Measurements from ENCODE around the gene CEMP1.
A peak's percentile ranks its signal among the peaks of the same experiment; 100 is the strongest.

The CEMP1 gene

GRCh38 chr16:2511128-2511800 lies 19.9 kb downstream of the CEMP1 start:
- Histone ChIP-seq H3K9me3 (ENCODE audit: control insufficient read depth, low read length) (no peaks in the 10 kb centered on the region), H3K36me3 (ENCODE audit: control insufficient read depth, insufficient read depth, low read length) (peaks cover 3% of the 10 kb centered on the region), H3K27ac (ENCODE audit: low read depth, low read length, severe bottlenecking) (no peak overlapping the region), H3K4me3 (ENCODE audit: extremely low read depth, insufficient read depth, low read length, poor library complexity, severe bottlenecking) (no peak overlapping the region), H3K4me1 (ENCODE audit: control insufficient read depth, insufficient read depth, low read length, poor library complexity, severe bottlenecking) (peaks cover 18% of the 10 kb centered on the region)
- 58 to 72% methylated on average over 13 to 23 of the region's 24 CpGs for WGBS, 2 experiments (ENCODE audit: insufficient coverage in 2 of 2)

DNA sequence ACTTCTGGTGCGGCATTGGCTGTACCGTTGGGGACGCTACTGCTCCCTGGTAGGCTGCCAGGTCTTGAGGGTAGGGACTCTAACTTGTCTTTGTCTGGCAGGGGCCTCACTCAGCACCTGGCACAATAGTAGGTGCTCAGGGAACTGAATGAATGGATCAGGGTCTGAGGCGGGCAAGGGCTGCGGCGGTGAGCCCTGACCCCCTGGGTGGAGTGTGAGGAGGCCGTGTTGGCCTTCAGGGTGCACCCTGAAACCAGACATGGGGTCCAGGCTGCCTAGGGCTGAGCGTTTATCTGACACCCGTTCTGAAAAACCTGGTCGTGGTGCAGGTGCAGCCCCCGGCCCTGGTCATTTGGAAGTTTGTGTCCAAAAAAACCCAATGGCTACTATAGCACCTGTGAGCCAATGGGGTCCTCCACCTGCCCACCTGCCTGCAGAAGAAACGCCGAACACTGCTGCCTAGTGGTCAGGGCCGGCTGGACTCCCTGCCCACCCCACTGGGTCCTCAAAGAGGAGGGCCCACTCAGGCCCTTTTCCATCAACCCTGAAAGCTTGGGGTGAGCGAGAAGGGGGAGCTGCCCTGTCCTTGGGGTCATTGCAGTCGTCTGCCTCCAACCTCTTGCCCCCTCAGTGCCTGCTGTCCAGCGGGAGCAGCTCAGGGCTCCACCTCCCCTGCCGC lies 22.3 kb downstream of the CEMP1 start:
- Histone ChIP-seq H3K4me1 (ENCODE audit: control insufficient read depth, insufficient read depth, low read length, poor library complexity, severe bottlenecking) (peaks cover 7% of the 10 kb centered on the region), H3K4me3 (ENCODE audit: extremely low read depth, insufficient read depth, low read length, poor library complexity, severe bottlenecking) (no peak overlapping the region), H3K36me3 (ENCODE audit: control insufficient read depth, insufficient read depth, low read length) (no peaks in the 10 kb centered on the region), H3K27ac (ENCODE audit: low read depth, low read length, severe bottlenecking) (no peak overlapping the region), H3K9me3 (ENCODE audit: control insufficient read depth, low read length) (no peaks in the 10 kb centered on the region)
- WGBS, 2 experiments (ENCODE audit: insufficient coverage in 2 of 2), result 87 to 92% methylated on average over 18 of the region's 18 CpGs

- H3K9me3 ChIP-seq (ENCODE audit: control insufficient read depth, low read length), result no peaks in the 10 kb centered on the region
- H3K36me3 ChIP-seq (ENCODE audit: control insufficient read depth, insufficient read depth, low read length), result no peaks in the 10 kb centered on the region
- peaks cover 7% of the 10 kb centered on the region for H3K4me1 ChIP-seq (ENCODE audit: control insufficient read depth, insufficient read depth, low read length, poor library complexity, severe bottlenecking)
- H3K4me3 ChIP-seq (ENCODE audit: extremely low read depth, insufficient read depth, low read length, poor library complexity, severe bottlenecking), result no peak overlapping the region
- no peak overlapping the region for H3K27ac ChIP-seq (ENCODE audit: low read depth, low read length, severe bottlenecking)
- 94 to 97% methylated on average over 11 of the region's 11 CpGs for WGBS, 2 experiments (ENCODE audit: insufficient coverage in 2 of 2)
These were observed 23.5 kb downstream of the CEMP1 start for GRCh38 chr16:2507665-2508064.

GRCh38 chr16:2507052-2507659 lies 24.1 kb downstream of the CEMP1 start:
- H3K4me1 ChIP-seq (ENCODE audit: control insufficient read depth, insufficient read depth, low read length, poor library complexity, severe bottlenecking), result peaks cover 7% of the 10 kb centered on the region
- H3K36me3 ChIP-seq (ENCODE audit: control insufficient read depth, insufficient read depth, low read length), result no peaks in the 10 kb centered on the region
- H3K9me3 ChIP-seq (ENCODE audit: control insufficient read depth, low read length), result no peaks in the 10 kb centered on the region
- 84 to 85% methylated on average over 13 to 14 of the region's 14 CpGs for WGBS, 2 experiments (ENCODE audit: insufficient coverage in 2 of 2)
- no peak overlapping the region for H3K27ac ChIP-seq (ENCODE audit: low read depth, low read length, severe bottlenecking)
- no peak overlapping the region for H3K4me3 ChIP-seq (ENCODE audit: extremely low read depth, insufficient read depth, low read length, poor library complexity, severe bottlenecking)

- peaks cover 5% of the 10 kb centered on the region for H3K4me1 ChIP-seq (ENCODE audit: control insufficient read depth, insufficient read depth, low read length, poor library complexity, severe bottlenecking)
- no peaks in the 10 kb centered on the region for H3K9me3 ChIP-seq (ENCODE audit: control insufficient read depth, low read length)
- WGBS, 2 experiments (ENCODE audit: insufficient coverage in 2 of 2), result 88 to 92% methylated on average over 14 of the region's 14 CpGs
- H3K36me3 ChIP-seq (ENCODE audit: control insufficient read depth, insufficient read depth, low read length), result no peaks in the 10 kb centered on the region
- H3K27ac ChIP-seq (ENCODE audit: low read depth, low read length, severe bottlenecking), result no peak overlapping the region
- H3K4me3 ChIP-seq (ENCODE audit: extremely low read depth, insufficient read depth, low read length, poor library complexity, severe bottlenecking), result no peak overlapping the region
These were observed 25.5 kb downstream of the CEMP1 start for GRCh38 chr16:2505695-2506094.

DNA sequence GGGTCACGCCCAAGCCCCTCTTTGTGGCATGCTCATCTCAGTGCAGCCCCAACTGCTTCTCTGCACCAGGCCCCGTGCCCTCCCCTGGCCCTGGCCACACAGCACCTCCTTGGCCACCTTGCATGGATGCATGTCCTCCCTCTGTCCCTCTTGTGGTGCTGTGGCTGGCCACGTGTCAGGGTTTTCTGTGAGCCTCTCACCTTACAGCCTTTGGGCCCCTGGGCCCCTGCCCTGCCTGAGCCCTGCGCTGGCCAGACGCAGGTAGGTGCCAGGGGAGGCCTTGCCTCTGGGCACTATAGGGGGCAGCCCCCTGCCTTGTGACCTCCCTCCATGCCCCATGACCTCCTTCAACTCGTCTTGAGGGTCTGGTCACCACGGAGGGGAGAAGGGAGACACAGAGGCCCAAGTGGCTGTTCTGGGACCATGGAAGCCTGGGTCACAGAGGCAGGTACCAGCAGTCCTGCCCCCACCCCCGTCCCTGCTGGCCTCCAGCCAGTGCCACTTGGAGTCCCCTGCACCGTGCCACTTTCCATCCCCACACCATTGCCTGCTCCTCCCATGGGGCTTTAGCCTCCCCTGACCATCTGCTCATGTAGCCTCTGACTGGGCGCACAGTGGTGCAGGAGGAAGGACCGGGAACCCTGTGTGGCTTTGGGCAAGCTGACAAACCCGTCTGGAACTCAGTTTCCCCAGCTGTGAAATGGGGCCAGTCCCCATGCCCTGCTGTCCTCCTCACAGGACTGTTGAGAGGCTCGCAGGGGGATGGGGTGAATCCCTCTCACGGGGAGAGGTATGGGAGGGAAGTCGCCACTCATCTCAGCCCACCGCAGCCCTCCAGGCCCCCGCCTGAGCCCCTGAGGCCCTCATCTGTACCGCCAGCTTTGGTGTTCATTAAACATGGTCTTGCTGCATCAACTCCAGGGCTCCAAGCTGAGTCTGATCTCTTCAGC lies 29.0 kb downstream of the CEMP1 start:
- WGBS, 2 experiments (ENCODE audit: insufficient coverage in 2 of 2), result 85 to 93% methylated on average over 15 to 16 of the region's 18 CpGs

DNA sequence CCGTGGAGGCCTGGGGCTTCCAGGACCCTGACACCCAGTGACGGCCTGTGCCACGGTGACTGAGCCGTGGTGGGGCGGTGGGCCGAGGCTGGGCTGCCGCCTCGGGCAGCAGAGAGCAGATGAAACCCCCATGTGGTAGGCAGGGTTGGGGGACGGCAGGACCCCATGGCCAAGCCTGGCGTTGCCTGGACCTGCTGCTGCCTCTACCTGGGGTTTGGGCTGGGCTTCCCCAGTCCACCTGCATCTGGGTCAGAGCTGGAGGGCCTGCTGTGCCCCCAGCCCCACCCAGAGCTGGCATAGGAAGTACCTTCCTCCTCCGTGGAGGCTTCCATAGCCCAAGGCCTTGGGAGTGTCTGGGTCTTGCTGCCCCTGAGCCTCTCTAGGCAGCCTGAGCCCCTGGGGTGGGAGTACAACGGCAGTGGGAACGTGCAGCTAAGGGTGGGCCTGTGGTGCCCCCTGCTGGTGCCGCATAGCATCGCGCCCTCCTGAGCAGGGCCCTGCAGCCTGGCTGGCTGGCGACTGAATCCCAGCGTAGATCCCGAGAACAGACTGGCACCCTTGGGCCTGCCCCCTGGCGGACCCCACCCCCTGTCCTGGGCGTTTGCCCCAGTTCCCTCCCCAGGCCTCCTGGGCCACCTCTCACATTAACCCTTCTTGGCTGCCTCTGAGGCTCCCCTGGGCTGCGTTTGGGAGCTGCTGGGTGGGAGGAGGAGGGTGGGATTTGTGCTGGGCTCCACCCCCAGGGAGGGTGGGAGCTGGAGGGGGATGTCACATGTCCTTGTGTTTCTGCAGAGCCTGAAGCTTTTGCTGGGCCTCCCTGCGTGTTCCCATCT lies 30.1 kb downstream of the CEMP1 start:
- Histone ChIP-seq H3K4me3 (ENCODE audit: extremely low read depth, insufficient read depth, low read length, poor library complexity, severe bottlenecking) (peak overlapping the region; percentile 35), H3K36me3 (ENCODE audit: control insufficient read depth, insufficient read depth, low read length) (no peaks in the 10 kb centered on the region), H3K4me1 (ENCODE audit: control insufficient read depth, insufficient read depth, low read length, poor library complexity, severe bottlenecking) (peaks cover 5% of the 10 kb centered on the region), H3K9me3 (ENCODE audit: control insufficient read depth, low read length) (no peaks in the 10 kb centered on the region), H3K27ac (ENCODE audit: low read depth, low read length, severe bottlenecking) (no peak overlapping the region)
- 57 to 66% methylated on average over 15 to 18 of the region's 23 CpGs for WGBS, 2 experiments (ENCODE audit: insufficient coverage in 2 of 2)

More for the DNA sequence above, 29.0 kb downstream of the CEMP1 start:
- H3K36me3 ChIP-seq (ENCODE audit: control insufficient read depth, insufficient read depth, low read length), result no peaks in the 10 kb centered on the region
- peaks cover 5% of the 10 kb centered on the region for H3K4me1 ChIP-seq (ENCODE audit: control insufficient read depth, insufficient read depth, low read length, poor library complexity, severe bottlenecking)
- H3K27ac ChIP-seq (ENCODE audit: low read depth, low read length, severe bottlenecking), result no peak overlapping the region
- no peak overlapping the region for H3K4me3 ChIP-seq (ENCODE audit: extremely low read depth, insufficient read depth, low read length, poor library complexity, severe bottlenecking)
- H3K9me3 ChIP-seq (ENCODE audit: control insufficient read depth, low read length), result no peaks in the 10 kb centered on the region

- no peaks in the 10 kb centered on the region for H3K9me3 ChIP-seq (ENCODE audit: control insufficient read depth, low read length)
- H3K4me1 ChIP-seq (ENCODE audit: control insufficient read depth, insufficient read depth, low read length, poor library complexity, severe bottlenecking), result peaks cover 5% of the 10 kb centered on the region
- 84 to 90% methylated on average over 16 to 18 of the region's 20 CpGs for WGBS, 2 experiments (ENCODE audit: insufficient coverage in 2 of 2)
- H3K36me3 ChIP-seq (ENCODE audit: control insufficient read depth, insufficient read depth, low read length), result no peaks in the 10 kb centered on the region
- no peak overlapping the region for H3K27ac ChIP-seq (ENCODE audit: low read depth, low read length, severe bottlenecking)
- H3K4me3 ChIP-seq (ENCODE audit: extremely low read depth, insufficient read depth, low read length, poor library complexity, severe bottlenecking), result no peak overlapping the region
These were observed 30.7 kb downstream of the CEMP1 start for GRCh38 chr16:2500430-2500917.

DNA sequence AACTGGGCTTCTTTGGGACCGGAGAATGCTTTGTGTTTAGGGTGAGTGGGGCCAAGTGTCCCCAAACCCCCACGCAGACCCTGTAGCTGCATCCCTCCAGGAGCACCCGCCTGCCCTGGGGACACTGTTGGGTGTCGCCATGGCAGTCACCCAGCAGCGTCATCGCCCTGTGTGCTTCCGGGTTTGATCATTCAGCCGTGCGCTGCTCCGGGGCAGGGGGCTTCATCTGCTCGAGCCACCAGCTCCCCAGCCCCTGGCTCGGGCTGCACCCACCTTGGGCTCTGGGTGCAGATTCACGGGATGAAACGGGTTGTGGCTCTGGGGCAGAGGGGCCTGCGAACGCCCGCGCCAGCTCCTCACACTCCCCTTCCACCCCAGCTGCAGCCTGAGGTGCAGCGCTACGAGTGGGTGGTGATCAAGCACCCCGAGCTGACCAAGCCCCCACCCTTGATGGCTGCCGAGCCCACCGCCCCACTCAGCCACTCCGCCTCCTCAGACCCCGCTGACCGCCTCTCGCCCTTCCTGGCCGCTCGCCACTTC lies 31.2 kb downstream of the CEMP1 start:
- H3K36me3 ChIP-seq (ENCODE audit: control insufficient read depth, insufficient read depth, low read length), result no peaks in the 10 kb centered on the region
- H3K27ac ChIP-seq (ENCODE audit: low read depth, low read length, severe bottlenecking), result no peak overlapping the region
- H3K4me3 ChIP-seq (ENCODE audit: extremely low read depth, insufficient read depth, low read length, poor library complexity, severe bottlenecking), result no peak overlapping the region
- no peaks in the 10 kb centered on the region for H3K9me3 ChIP-seq (ENCODE audit: control insufficient read depth, low read length)
- peaks cover 5% of the 10 kb centered on the region for H3K4me1 ChIP-seq (ENCODE audit: control insufficient read depth, insufficient read depth, low read length, poor library complexity, severe bottlenecking)
- WGBS, 2 experiments (ENCODE audit: insufficient coverage in 2 of 2), result 95 to 96% methylated on average over 24 to 28 of the region's 29 CpGs

Measured in mesodermal cell (in vitro differentiated cells).